HEK293T (cell line): ENCODE results near the gene VTI1A.

Experiments used
- ARNT ChIP-seq: fragments of 450-650 bp; IDR thresholded peaks from 2 replicates; pipeline ENCODE4 v1.6.1; 2017; ENCODE audit warnings: mild to moderate bottlenecking
- BHLHE40 ChIP-seq: fragments of 450-650 bp; IDR thresholded peaks from 2 replicates; pipeline ENCODE4 v1.6.1; 2016; ENCODE audit warnings: mild to moderate bottlenecking, moderate library complexity, borderline replicate concordance
- CTBP1 ChIP-seq: fragments of 450-650 bp; IDR thresholded peaks from 2 replicates; pipeline ENCODE4 v1.6.1; 2016; ENCODE audit warnings: borderline replicate concordance
- ELF4 ChIP-seq: fragments of 450-650 bp; IDR thresholded peaks from 2 replicates; pipeline ENCODE4 v1.6.1; 2017; ENCODE audit warnings: antibody characterized with exemption
- FOXA1 ChIP-seq: fragments of 450-650 bp; IDR thresholded peaks from 2 replicates; pipeline ENCODE4 v1.6.1; 2016; ENCODE audit warnings: mild to moderate bottlenecking
- FOXK2 ChIP-seq: fragments of 450-650 bp; IDR thresholded peaks from 2 replicates; pipeline ENCODE4 v1.6.1; 2016; ENCODE audit warnings: mild to moderate bottlenecking
- FOXM1 ChIP-seq: fragments of 450-650 bp; IDR thresholded peaks from 2 replicates; pipeline ENCODE4 v1.6.1; 2017; ENCODE audit warnings: mild to moderate bottlenecking, borderline replicate concordance
- HDGF ChIP-seq: fragments of 450-650 bp; IDR thresholded peaks from 2 replicates; pipeline ENCODE4 v1.6.1; 2017; ENCODE audit warnings: antibody characterized with exemption, borderline replicate concordance
- L3MBTL2 ChIP-seq: fragments of 450-650 bp; conservative IDR thresholded peaks from 2 replicates; pipeline ENCODE4 v1.6.1; 2016; ENCODE audit warnings: mild to moderate bottlenecking
- LEF1 ChIP-seq: fragments of 450-650 bp; IDR thresholded peaks from 2 replicates; pipeline ENCODE4 v1.6.1; 2017; ENCODE audit warnings: mild to moderate bottlenecking, borderline replicate concordance
- NFRKB ChIP-seq: fragments of 450-650 bp; IDR thresholded peaks from 2 replicates; pipeline ENCODE4 v1.6.1; 2016; ENCODE audit warnings: mild to moderate bottlenecking, moderate library complexity
- PKNOX1 ChIP-seq: fragments of 450-650 bp; IDR thresholded peaks from 2 replicates; pipeline ENCODE4 v1.6.1; 2016
- SP1 ChIP-seq: fragments of 450-650 bp; IDR thresholded peaks from 2 replicates; pipeline ENCODE4 v1.6.1; 2017
- SUZ12 ChIP-seq: fragments of 450-650 bp; IDR thresholded peaks from 2 replicates; pipeline ENCODE4 v1.6.1; 2016; ENCODE audit warnings: mild to moderate bottlenecking

- no peak for TF ChIP-seq NFRKB
- TF ChIP-seq SUZ12: no peak
- TF ChIP-seq FOXK2: no peak
- TF ChIP-seq L3MBTL2: no peak
- TF ChIP-seq SP1: no peak
- TF ChIP-seq FOXA1: no peak
- TF ChIP-seq FOXM1: no peak
- TF ChIP-seq BHLHE40: no peak
- no peak for TF ChIP-seq ARNT
- TF ChIP-seq LEF1: no peak
- TF ChIP-seq CTBP1: no peak
- no peak for TF ChIP-seq PKNOX1
- TF ChIP-seq HDGF: no peak
- TF ChIP-seq ELF4: no peak
Measured at GRCh38 chr10:112603062-112603461, 156.0 kb downstream of the VTI1A start.
